Endodermal cell (in vitro differentiated cells): Measurements from ENCODE around the gene GGN. TPM values are rescaled to one million over a fixed set of nuclear protein-coding genes. Genes with fewer than 3 reads are reported as not detected.
"Not testable (repeated sequence)": the region's sequence is repeated elsewhere in the genome, so short reads cannot be mapped to it uniquely, and the experiment has no call there.

Source experiments
- DNase-seq: peaks from one replicate; pipeline ENCODE4 v3.0.0-alpha.2; 2017
- H3K27ac ChIP-seq: 2 replicates; pipeline ENCODE4 v1.5.1; 2013; ENCODE audit warnings: mild to moderate bottlenecking, low read depth, low read length, moderate library complexity
- H3K27me3 ChIP-seq: 2 replicates; pipeline ENCODE4 v1.6.1; 2013; ENCODE audit warnings: mild to moderate bottlenecking, low read length, moderate library complexity; ENCODE audit not compliant: insufficient read depth, control insufficient read depth, poor library complexity, severe bottlenecking
- H3K36me3 ChIP-seq: 2 replicates; pipeline ENCODE4 v1.7.0; 2013; ENCODE audit warnings: mild to moderate bottlenecking, low read length, moderate library complexity; ENCODE audit not compliant: control insufficient read depth, insufficient read depth
- H3K4me1 ChIP-seq: one replicate; pipeline ENCODE4 v1.7.0; 2013; ENCODE audit warnings: low read length; ENCODE audit not compliant: control insufficient read depth, insufficient read depth
- H3K4me3 ChIP-seq: 2 replicates; pipeline ENCODE4 v1.5.1; 2013; ENCODE audit warnings: mild to moderate bottlenecking, low read length, moderate library complexity
- H3K9ac ChIP-seq: 2 replicates; pipeline ENCODE4 v1.6.1; 2013; ENCODE audit warnings: mild to moderate bottlenecking, low read length, moderate library complexity; ENCODE audit not compliant: poor library complexity, severe bottlenecking; ENCODE audit errors: extremely low read depth
- H3K9me3 ChIP-seq: 2 replicates; pipeline ENCODE4 v1.6.1; 2013; ENCODE audit warnings: mild to moderate bottlenecking, low read length, moderate library complexity; ENCODE audit not compliant: control insufficient read depth
- H3K27ac Mint-ChIP-seq: 2 replicates; pipeline ENCODE4 v1.8.0; 2020; ENCODE audit warnings: mixed read lengths
- H3K27me3 Mint-ChIP-seq: 2 replicates; pipeline ENCODE4 v1.8.0; 2021; ENCODE audit warnings: mild to moderate bottlenecking, mixed read lengths; ENCODE audit not compliant: insufficient read depth
- H3K36me3 Mint-ChIP-seq: 2 replicates; pipeline ENCODE4 v1.8.0; 2020; ENCODE audit warnings: low read depth, mixed read lengths
- H3K4me1 Mint-ChIP-seq: 2 replicates; pipeline ENCODE4 v1.8.0; 2020; ENCODE audit warnings: mixed read lengths
- H3K4me3 Mint-ChIP-seq: 2 replicates; pipeline ENCODE4 v1.8.0; 2020; ENCODE audit warnings: mild to moderate bottlenecking, moderate library complexity, mixed read lengths
- H3K9me3 Mint-ChIP-seq: 2 replicates; pipeline ENCODE4 v1.8.0; 2020; ENCODE audit warnings: mild to moderate bottlenecking, mixed read lengths
- WGBS, 2 experiments: methylation state at CpG; one replicate each; pipeline versions ENCODE4 v1.1.5 to v1.1.7; 2013; ENCODE audit warnings: missing lambda C conversion rate in 2 of 2, mixed read lengths in 1 of 2; ENCODE audit not compliant: insufficient coverage in 1 of 2, insufficient read length in 1 of 2; 5-methylcytosine and 5-hydroxymethylcytosine counted together
- total RNA-seq, 2 donors: library from RNA; stranded (reverse); fragmentation: NEBNext Ultra II Directional in 1 of 2; extraction: Animal tissue kit (Norgen Biotek cat#: 25700) in 1 of 2; gene quantifications; 2 replicates in 1 of 2; 3 replicates in 1 of 2; pipeline ENCODE4 v1.2.1, GENCODE V29; 2021
- TF ChIP-seq, protein P1 (sequence below): fragments of 200-600 bp; sonication (generic); conservative IDR thresholded peaks from 2 replicates; pipeline ENCODE4 v1.5.0; 2021; ENCODE audit warnings: antibody characterized with exemption, mild to moderate bottlenecking

Gene GGN
- total RNA-seq, 2 donors from 2014 or later = 0.99 to 2.1 TPM

GRCh38 chr19:38412491-38412890 is 24.7 kb upstream of the GGN start:
- no peak overlapping the region for H3K9ac ChIP-seq
- peaks cover 30% of the 10 kb centered on the region for H3K27me3 ChIP-seq
- Mint-ChIP-seq H3K36me3 (peaks cover 1% of the 10 kb centered on the region), H3K4me1 (peaks cover 3% of the 10 kb centered on the region), H3K4me3 (no peak overlapping the region), H3K27me3 (peaks cover 35% of the 10 kb centered on the region), H3K9me3 (no peaks in the 10 kb centered on the region), H3K27ac (no peak overlapping the region)
- TF ChIP-seq, protein P1, sequence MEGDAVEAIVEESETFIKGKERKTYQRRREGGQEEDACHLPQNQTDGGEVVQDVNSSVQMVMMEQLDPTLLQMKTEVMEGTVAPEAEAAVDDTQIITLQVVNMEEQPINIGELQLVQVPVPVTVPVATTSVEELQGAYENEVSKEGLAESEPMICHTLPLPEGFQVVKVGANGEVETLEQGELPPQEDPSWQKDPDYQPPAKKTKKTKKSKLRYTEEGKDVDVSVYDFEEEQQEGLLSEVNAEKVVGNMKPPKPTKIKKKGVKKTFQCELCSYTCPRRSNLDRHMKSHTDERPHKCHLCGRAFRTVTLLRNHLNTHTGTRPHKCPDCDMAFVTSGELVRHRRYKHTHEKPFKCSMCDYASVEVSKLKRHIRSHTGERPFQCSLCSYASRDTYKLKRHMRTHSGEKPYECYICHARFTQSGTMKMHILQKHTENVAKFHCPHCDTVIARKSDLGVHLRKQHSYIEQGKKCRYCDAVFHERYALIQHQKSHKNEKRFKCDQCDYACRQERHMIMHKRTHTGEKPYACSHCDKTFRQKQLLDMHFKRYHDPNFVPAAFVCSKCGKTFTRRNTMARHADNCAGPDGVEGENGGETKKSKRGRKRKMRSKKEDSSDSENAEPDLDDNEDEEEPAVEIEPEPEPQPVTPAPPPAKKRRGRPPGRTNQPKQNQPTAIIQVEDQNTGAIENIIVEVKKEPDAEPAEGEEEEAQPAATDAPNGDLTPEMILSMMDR = no peak
- WGBS, 2 experiments = 60 to 91% methylated on average over 1 to 8 of the region's 8 CpGs
- H3K4me1 ChIP-seq = no peaks in the 10 kb centered on the region
- no peaks in the 10 kb centered on the region for H3K36me3 ChIP-seq
- no peak for DNase-seq
- no peaks in the 10 kb centered on the region for H3K9me3 ChIP-seq
- H3K27ac ChIP-seq = no peak overlapping the region
- H3K4me3 ChIP-seq = no peak overlapping the region

DNA sequence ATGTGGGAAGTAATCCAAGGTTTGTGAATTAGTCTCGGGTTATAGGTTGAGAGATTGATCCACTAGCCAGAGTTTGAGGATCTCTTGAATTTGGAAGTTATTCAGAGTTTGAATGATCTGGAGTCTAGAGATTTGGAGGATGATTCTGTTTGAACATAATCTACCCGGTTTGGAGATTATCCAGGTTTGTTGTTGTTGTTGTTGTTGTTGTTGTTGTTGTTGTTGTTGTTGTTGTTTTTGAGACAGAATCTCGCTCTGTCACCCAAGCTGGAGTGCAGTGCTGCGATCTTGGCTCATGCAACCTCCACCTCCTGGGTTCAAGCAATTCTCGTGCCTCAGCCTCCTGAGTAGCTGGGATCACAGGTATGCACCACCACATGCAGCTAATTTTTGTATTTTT is 24.1 kb upstream of the GGN start:
- not testable (repeated sequence) for H3K4me3 ChIP-seq, H3K4me1 Mint-ChIP-seq, H3K9me3 Mint-ChIP-seq, H3K36me3 Mint-ChIP-seq, H3K36me3 ChIP-seq, H3K27ac Mint-ChIP-seq, H3K9ac ChIP-seq, DNase-seq, H3K4me1 ChIP-seq, H3K9me3 ChIP-seq, H3K4me3 Mint-ChIP-seq, H3K27ac ChIP-seq
- H3K27me3 ChIP-seq = peaks cover 24% of the 10 kb centered on the region
- H3K27me3 Mint-ChIP-seq = peaks cover 33% of the 10 kb centered on the region
- 85 to 89% methylated on average over 3 to 5 of the region's 5 CpGs for WGBS, 2 experiments

GRCh38 chr19:38411041-38411712 is 23.3 kb upstream of the GGN start:
- TF ChIP-seq, protein P1 = no peak
- no peaks in the 10 kb centered on the region for H3K36me3 ChIP-seq
- no peak overlapping the region for H3K9ac ChIP-seq
- no peaks in the 10 kb centered on the region for H3K9me3 Mint-ChIP-seq
- no peak overlapping the region for H3K4me3 Mint-ChIP-seq
- H3K4me1 Mint-ChIP-seq = no peaks in the 10 kb centered on the region
- no peaks in the 10 kb centered on the region for H3K4me1 ChIP-seq
- no peak for DNase-seq
- H3K4me3 ChIP-seq = no peak overlapping the region
- H3K27ac ChIP-seq = no peak overlapping the region
- peaks cover 24% of the 10 kb centered on the region for H3K27me3 ChIP-seq
- no peaks in the 10 kb centered on the region for H3K9me3 ChIP-seq
- H3K27ac Mint-ChIP-seq = no peak overlapping the region
- WGBS, 2 experiments = 93 to 100% methylated on average over 2 to 11 of the region's 13 CpGs
- peaks cover 33% of the 10 kb centered on the region for H3K27me3 Mint-ChIP-seq
- peaks cover 7% of the 10 kb centered on the region for H3K36me3 Mint-ChIP-seq

DNA sequence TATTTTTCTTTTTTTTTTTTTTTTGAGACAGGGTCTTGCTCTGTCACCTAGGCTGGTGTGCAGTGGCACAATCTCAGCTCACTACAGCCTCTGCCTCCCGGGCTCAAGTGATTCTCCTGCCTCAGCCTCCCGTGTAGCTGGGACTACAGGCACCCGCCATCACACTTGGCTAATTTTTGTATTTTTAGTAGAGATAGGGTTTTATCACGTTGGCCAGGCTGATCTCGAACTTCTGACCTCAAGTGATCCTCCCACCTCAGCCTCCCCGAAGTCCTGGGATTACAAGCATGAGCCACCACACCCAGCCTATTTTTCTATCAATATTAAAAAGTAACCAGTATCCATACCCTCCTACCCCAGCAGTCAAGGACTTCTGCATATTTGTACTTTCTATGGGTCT is 22.6 kb upstream of the GGN start:
- not testable (repeated sequence) for DNase-seq, H3K27ac ChIP-seq, H3K4me1 ChIP-seq, H3K4me3 ChIP-seq, H3K36me3 ChIP-seq, H3K4me3 Mint-ChIP-seq, H3K9ac ChIP-seq, H3K4me1 Mint-ChIP-seq, H3K9me3 Mint-ChIP-seq, H3K36me3 Mint-ChIP-seq, H3K9me3 ChIP-seq, H3K27ac Mint-ChIP-seq
- peaks cover 33% of the 10 kb centered on the region for H3K27me3 Mint-ChIP-seq
- H3K27me3 ChIP-seq = peaks cover 24% of the 10 kb centered on the region
- 89 to 98% methylated on average over 5 to 6 of the region's 6 CpGs for WGBS, 2 experiments
